Measurements from ENCODE around the gene SIRT1.
"Not testable (repeated sequence)": the region's sequence is repeated elsewhere in the genome, so short reads cannot be mapped to it uniquely, and the experiment has no call there.

SIRT1 gene

DNA sequence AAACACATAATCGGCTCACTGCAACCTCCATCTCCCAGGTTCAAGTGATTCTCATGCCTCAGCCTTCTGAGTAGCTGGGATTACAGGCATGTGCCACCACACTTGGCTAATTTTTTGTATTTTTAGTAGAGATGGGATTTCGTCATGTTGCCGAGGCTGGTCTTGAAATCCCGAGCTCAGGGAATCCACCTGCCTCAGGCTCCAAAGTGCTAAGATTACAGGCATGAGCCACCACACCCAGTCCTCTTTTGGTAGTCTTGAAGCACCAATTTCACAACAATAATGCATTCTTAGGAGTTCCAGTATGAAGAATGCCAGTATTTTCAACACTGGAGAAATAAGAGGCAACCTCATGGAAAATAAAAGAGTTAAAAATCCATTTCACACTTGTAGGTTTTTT, 81.6 kb downstream of the SIRT1 start:
- DNase-seq, result not testable (repeated sequence)

Measured in NCI-H345 (cell line).